Mononuclear cell (primary cell): Measurements from ENCODE around the gene GRIK4. TPM values are rescaled to one million over a fixed set of nuclear protein-coding genes. Genes with fewer than 3 reads are reported as not detected.
"Not testable (repeated sequence)": the region's sequence is repeated elsewhere in the genome, so short reads cannot be mapped to it uniquely, and the experiment has no call there.

Experiments used
- H3K27me3 ChIP-seq: 2 replicates; pipeline ENCODE4 v1.6.0; 2011; ENCODE audit warnings: low read length, control low read depth; ENCODE audit not compliant: insufficient read depth
- H3K4me1 ChIP-seq: 2 replicates; pipeline ENCODE4 v1.5.1; 2011; ENCODE audit warnings: mild to moderate bottlenecking, low read length, control low read depth; ENCODE audit not compliant: insufficient read depth
- H3K4me3 ChIP-seq: 2 replicates; pipeline ENCODE4 v1.5.1; 2011; ENCODE audit warnings: mild to moderate bottlenecking, low read length, moderate library complexity
- H3K9me3 ChIP-seq: 2 replicates; pipeline ENCODE4 v1.5.1; 2011; ENCODE audit warnings: low read depth, mild to moderate bottlenecking, control low read depth, low read length
- total RNA-seq: library from RNA; depleted of rRNA; stranded (reverse); fragments of >200 nt; gene quantifications from one replicate; pipeline ENCODE4 v1.2.3, GENCODE V29; 2012

GRIK4 gene
- total RNA-seq, 1 donor: 0.21 TPM

GRCh38 chr11:120775986-120776951, 264.7 kb downstream of the GRIK4 start:
- no peak overlapping the region for H3K4me3 ChIP-seq
- no peaks in the 10 kb centered on the region for H3K27me3 ChIP-seq
- H3K4me1 ChIP-seq: no peaks in the 10 kb centered on the region
- H3K9me3 ChIP-seq: no peaks in the 10 kb centered on the region

- Histone ChIP-seq H3K4me3 (no peak overlapping the region), H3K27me3 (no peaks in the 10 kb centered on the region), H3K9me3 (no peaks in the 10 kb centered on the region), H3K4me1 (no peaks in the 10 kb centered on the region)
These were observed 267.3 kb downstream of the GRIK4 start for GRCh38 chr11:120778685-120779490.

GRCh38 chr11:120780239-120780638, 268.7 kb downstream of the GRIK4 start:
- no peak overlapping the region for H3K4me3 ChIP-seq

GRCh38 chr11:120781486-120782120, 270.1 kb downstream of the GRIK4 start:
- Histone ChIP-seq H3K4me1 (no peaks in the 10 kb centered on the region), H3K4me3 (no peak overlapping the region), H3K27me3 (no peaks in the 10 kb centered on the region), H3K9me3 (no peaks in the 10 kb centered on the region)

More at GRCh38 chr11:120780239-120780638, 268.7 kb downstream of the GRIK4 start:
- Histone ChIP-seq H3K27me3 (no peaks in the 10 kb centered on the region), H3K9me3 (no peaks in the 10 kb centered on the region), H3K4me1 (no peaks in the 10 kb centered on the region)

- no peaks in the 10 kb centered on the region for H3K9me3 ChIP-seq
- H3K4me1 ChIP-seq: no peaks in the 10 kb centered on the region
- no peak overlapping the region for H3K4me3 ChIP-seq
- no peaks in the 10 kb centered on the region for H3K27me3 ChIP-seq
These were observed 273.2 kb downstream of the GRIK4 start for GRCh38 chr11:120784566-120785251.

- no peak overlapping the region for H3K4me3 ChIP-seq
- no peaks in the 10 kb centered on the region for H3K27me3 ChIP-seq
- no peaks in the 10 kb centered on the region for H3K4me1 ChIP-seq
- no peaks in the 10 kb centered on the region for H3K9me3 ChIP-seq
These were observed 274.0 kb downstream of the GRIK4 start for GRCh38 chr11:120785576-120785975.

GRCh38 chr11:120786206-120786735, 274.7 kb downstream of the GRIK4 start:
- H3K4me1 ChIP-seq: no peaks in the 10 kb centered on the region
- H3K4me3 ChIP-seq: no peak overlapping the region
- H3K27me3 ChIP-seq: no peaks in the 10 kb centered on the region
- H3K9me3 ChIP-seq: no peaks in the 10 kb centered on the region

- H3K27me3 ChIP-seq, H3K9me3 ChIP-seq, H3K4me3 ChIP-seq, H3K4me1 ChIP-seq: not testable (repeated sequence)
These were observed 275.7 kb downstream of the GRIK4 start for GRCh38 chr11:120787224-120787623.

GRCh38 chr11:120789391-120789790, 277.8 kb downstream of the GRIK4 start:
- Histone ChIP-seq H3K9me3 (no peaks in the 10 kb centered on the region), H3K4me1 (no peaks in the 10 kb centered on the region), H3K27me3 (peaks cover 4% of the 10 kb centered on the region), H3K4me3 (no peak overlapping the region)

- peaks cover 4% of the 10 kb centered on the region for H3K27me3 ChIP-seq
- H3K9me3 ChIP-seq: no peaks in the 10 kb centered on the region
- no peaks in the 10 kb centered on the region for H3K4me1 ChIP-seq
- H3K4me3 ChIP-seq: no peak overlapping the region
These were observed 280.8 kb downstream of the GRIK4 start for GRCh38 chr11:120792306-120792705.

- H3K27me3 ChIP-seq: peaks cover 4% of the 10 kb centered on the region
- H3K4me1 ChIP-seq: no peaks in the 10 kb centered on the region
- no peaks in the 10 kb centered on the region for H3K9me3 ChIP-seq
- H3K4me3 ChIP-seq: no peak overlapping the region
These were observed 281.6 kb downstream of the GRIK4 start for GRCh38 chr11:120793150-120793549.

GRCh38 chr11:120793806-120794479, 282.4 kb downstream of the GRIK4 start:
- Histone ChIP-seq H3K4me3 (no peak overlapping the region), H3K27me3 (peaks cover 4% of the 10 kb centered on the region)

GRCh38 chr11:120794748-120795147, 283.2 kb downstream of the GRIK4 start:
- no peak overlapping the region for H3K4me3 ChIP-seq
- H3K27me3 ChIP-seq: peaks cover 4% of the 10 kb centered on the region
- no peaks in the 10 kb centered on the region for H3K4me1 ChIP-seq
- H3K9me3 ChIP-seq: no peaks in the 10 kb centered on the region

More at GRCh38 chr11:120793806-120794479, 282.4 kb downstream of the GRIK4 start:
- no peaks in the 10 kb centered on the region for H3K9me3 ChIP-seq
- H3K4me1 ChIP-seq: no peaks in the 10 kb centered on the region

GRCh38 chr11:120795185-120795584, 283.6 kb downstream of the GRIK4 start:
- H3K4me1 ChIP-seq: no peaks in the 10 kb centered on the region
- H3K4me3 ChIP-seq: no peak overlapping the region
- H3K9me3 ChIP-seq: no peaks in the 10 kb centered on the region
- H3K27me3 ChIP-seq: peaks cover 4% of the 10 kb centered on the region
